ENCODE data around the gene CYFIP2. TPM values are rescaled to one million over a fixed set of nuclear protein-coding genes. Genes with fewer than 3 reads are reported as not detected.

The CYFIP2 gene
- polyA plus RNA-seq, 3 donors: 113 to 128 (median 118) TPM

DNA sequence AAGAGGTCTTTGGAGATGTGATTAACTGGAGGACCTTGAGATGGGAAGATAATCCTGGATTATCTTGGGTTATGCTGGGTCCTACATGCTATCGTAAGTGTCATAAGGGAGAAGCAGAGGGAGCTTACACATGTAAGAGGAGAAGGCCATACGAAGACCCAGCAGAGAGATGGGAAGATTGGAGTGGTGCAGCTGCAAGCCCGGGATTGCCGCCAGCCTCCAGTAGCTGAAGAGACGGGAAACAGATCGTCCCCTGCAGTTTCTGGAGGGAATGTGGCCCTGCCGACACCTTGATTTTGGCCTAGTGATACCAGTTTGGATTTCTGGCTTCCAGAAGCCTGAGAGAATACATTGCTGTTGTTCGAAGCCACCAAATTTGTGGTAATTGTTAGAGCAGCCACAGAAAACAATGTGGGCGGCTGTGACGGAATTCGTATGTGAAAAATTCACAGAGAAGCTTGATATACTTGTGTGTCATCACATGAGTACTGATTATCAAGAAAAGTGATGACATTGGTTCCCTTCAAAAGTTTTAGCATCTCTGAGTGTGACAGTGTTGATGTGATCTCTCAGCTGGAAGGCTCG lies 86.9 kb downstream of the CYFIP2 start:
- DNase-seq: no peak

GRCh38 chr5:157354800-157355199 lies 88.9 kb downstream of the CYFIP2 start:
- DNase-seq: no peak

DNA sequence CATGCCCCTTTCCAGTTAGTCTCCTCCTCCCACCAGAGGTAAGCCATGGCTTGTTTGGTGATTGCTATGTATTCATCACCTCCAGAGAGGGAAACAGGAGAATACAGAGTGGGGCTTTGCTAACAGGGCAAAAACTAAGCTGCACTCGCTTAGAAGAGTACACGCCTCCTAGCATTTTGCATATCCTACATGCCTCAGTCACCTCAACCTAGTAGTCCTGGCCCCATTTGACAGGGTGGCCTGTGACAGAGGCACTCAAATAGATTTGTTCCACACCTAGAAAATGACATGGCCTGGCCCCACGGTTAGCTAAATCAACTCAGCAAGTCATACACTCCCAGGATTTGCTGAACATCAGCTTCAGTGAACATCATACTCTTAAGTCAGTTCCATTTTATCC lies 90.7 kb downstream of the CYFIP2 start:
- DNase-seq: no peak

- DNase-seq: no peak
These were observed 91.9 kb downstream of the CYFIP2 start for GRCh38 chr5:157357823-157358222.

- no peak for DNase-seq
These were observed 92.9 kb downstream of the CYFIP2 start for GRCh38 chr5:157358871-157359270.

GRCh38 chr5:157359356-157360055 lies 93.6 kb downstream of the CYFIP2 start:
- DNase-seq: no peak

DNA sequence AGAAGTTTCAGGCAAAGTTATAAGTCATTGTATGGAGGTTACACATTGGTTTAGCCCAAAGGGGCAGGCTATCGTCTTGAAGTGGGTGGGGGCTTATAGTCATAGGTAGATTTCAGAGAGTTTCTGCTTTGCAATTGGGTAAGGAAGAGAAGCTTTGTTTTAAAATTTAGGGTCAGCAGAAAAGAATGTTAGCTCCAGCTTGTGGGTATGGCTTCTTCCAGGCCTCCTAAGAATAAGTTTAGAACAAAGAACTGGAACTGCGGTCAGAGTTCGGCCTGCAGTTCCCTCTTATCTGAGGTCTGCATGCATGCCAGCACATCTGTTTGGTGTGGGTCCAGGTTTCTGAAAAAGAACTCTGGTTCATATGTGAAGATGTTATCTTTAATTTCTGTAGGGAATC lies 96.1 kb downstream of the CYFIP2 start:
- no peak for DNase-seq

DNA sequence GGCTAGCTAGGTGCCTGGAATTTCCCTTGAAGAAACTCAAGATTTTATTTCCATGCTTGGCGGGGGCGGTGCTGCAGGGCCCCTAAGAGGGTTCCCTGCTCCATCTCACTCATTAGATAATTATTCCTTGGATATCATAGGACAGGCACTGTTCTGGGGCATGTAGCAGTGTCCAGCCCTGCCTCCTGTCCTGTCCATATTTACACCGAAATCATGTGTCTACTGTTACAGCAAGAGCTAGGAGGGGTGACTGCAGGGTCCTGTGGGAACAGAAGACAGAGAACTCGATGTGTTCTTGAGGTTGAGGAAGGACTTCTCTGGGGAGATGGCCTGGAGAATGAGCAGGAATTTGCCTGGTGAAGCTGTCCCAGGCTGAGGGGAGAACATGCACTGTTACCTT lies 96.6 kb downstream of the CYFIP2 start:
- no peak for DNase-seq

- no peak for DNase-seq
These were observed 97.1 kb downstream of the CYFIP2 start for GRCh38 chr5:157362982-157363381.

DNA sequence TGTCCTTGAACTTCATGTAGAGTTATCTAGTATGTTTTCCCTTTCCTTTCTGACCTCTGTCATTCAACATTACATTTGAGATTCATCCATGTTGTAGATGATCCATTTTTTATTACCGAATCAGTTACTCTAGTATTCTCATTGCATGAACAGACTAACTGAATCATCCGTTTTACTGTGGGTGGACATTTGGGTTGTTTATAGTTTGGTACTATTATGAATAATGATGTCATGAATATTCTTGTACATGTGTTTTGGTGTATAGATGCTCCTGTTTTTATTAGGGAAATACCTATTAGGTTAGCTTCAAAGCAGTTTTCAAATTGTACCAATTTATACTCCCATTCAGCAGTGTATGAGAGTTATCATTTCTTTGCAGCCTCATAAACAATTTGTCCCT lies 99.8 kb downstream of the CYFIP2 start:
- no peak for DNase-seq

DNA sequence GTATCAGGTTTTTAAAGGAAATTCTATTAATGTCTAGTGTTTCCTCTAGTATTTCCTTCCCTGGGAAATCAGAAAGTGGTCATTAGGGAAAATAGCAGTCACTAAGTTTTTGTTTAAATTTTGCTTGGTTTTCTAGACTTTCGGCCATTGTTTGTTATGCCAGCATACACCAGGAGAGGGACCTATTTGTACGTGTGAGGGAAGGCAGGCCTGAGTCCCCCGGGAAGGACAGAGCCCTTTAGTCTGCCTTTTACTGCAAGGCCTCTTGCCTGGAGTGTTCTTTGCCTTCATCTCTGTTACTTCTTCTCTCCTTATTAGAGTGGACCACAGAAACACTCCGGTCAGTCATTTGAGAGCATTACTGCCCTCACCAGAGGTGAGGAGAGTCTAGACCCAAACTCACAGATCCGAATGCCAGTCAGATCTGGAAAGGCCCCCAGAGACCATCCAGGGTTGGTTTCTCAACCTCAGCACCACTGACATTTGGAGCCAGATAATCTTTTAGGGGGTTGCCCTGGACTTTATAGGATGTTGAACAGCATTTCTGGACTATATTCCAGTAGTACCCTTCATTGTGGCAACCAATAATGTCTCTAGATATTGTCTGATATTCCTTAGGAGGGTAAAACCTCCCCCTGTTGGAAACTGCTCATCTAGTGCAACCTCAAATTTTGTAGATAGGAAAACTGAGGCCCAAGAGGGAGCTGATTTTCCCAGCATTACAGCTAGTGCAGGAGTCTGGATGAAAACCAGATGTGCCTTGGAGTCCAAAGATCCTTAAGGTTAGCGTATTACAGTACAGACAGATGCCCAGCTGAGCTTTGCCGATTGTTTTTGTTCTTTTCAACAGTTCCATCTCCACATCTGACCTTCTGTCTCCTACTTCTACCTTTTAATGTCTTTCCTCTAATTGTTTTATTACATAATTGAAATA lies 101.1 kb downstream of the CYFIP2 start:
- no peak for DNase-seq

- DNase-seq: no peak
These were observed 103.6 kb downstream of the CYFIP2 start for GRCh38 chr5:157369507-157369906.

GRCh38 chr5:157370967-157371366 lies 105.0 kb downstream of the CYFIP2 start:
- peak; percentile 23 for DNase-seq

GRCh38 chr5:157371655-157372471 lies 105.9 kb downstream of the CYFIP2 start:
- DNase-seq: no peak

GRCh38 chr5:157372472-157372822 lies 106.5 kb downstream of the CYFIP2 start:
- no peak for DNase-seq

GRCh38 chr5:157378509-157378908 lies 112.6 kb downstream of the CYFIP2 start:
- no peak for DNase-seq

GRCh38 chr5:157379983-157380382 lies 114.1 kb downstream of the CYFIP2 start:
- no peak for DNase-seq

- DNase-seq: no peak
These were observed 115.8 kb downstream of the CYFIP2 start for GRCh38 chr5:157381746-157382145.

DNA sequence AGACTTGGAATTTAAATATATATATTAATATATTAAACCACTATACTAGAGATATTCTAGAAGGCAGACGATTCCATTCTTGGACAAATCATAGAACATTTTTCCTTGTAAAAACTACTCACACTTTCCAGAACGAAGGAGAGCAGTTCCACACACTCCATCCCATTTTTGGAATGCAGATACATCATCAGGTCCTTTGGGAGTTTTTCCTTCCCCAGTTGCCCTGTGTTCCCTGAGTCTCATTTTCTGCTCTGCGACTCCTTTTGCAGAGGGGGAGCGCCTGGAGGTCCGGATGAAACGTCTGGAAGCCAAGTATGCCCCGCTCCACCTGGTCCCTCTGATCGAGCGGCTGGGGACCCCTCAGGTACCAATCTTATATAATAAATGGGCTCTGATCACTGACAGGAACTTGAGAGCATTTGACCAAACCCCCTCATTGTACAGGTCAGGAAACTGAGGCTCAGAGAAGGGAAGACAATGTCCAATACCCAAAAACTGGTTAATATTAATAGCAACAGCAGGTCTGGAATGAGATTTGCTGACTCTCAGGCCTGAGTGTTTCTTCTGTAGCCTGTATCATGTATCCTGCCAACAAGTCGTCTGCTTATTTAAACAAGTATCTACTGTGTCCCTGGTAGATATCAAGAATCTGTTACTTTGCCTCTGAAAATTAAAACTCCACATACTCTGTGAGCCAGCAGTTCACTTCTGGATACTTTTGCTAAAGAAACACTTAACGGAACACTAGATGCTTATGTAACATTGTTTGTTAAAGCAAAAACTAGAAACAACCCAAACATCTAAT lies 117.3 kb downstream of the CYFIP2 start:
- no peak for DNase-seq

GRCh38 chr5:157384971-157385709 lies 119.2 kb downstream of the CYFIP2 start:
- peak; percentile 22 for DNase-seq

Measured in renal pelvis (tissue), 4 donors.